ENCODE data around the gene SPEM3. TPM values are rescaled to one million over a fixed set of nuclear protein-coding genes. Genes with fewer than 3 reads are reported as not detected.

SPEM3 gene
- total and polyA plus RNA-seq, 8 donors, result not detected

DNA sequence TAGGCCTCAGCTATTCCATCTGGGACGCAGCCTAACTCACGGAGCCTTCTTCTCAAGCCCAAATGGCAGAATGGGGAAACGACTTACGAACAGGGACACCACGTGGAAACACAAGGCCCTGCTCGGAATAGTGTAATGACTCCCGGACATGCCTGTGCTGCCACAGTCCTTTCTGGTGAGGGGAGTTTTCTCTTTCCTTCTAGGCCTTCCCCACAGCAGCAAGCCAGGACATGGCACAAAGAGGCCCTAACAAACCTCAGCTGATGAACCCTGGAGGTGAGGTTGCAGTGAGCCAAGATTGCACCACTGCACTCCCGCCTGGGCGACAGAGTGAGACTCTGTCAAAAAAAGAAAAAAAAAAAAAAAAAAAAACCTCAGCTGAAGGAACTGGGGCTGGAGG is 35.4 kb downstream of the SPEM3 start:
- peaks cover 0 to 4% (median 3%) of the 10 kb centered on the region in 3 donors for H3K4me1 ChIP-seq
- no peak overlapping the region for H3K27ac ChIP-seq
- peak in 1 of 6 donors; percentile 16 for DNase-seq
- no peak for FAIRE-seq
- intact Hi-C loops (cut with DNase I), result no loop called here
- ATAC-seq, result no peak
- H3K36me3 ChIP-seq, result peaks cover 0 to 25% (median 5%) of the 10 kb centered on the region in 3 donors
- no peak overlapping the region for H3K4me3 ChIP-seq
- H3K9me3 ChIP-seq, result no peaks in the 10 kb centered on the region
- TF ChIP-seq, protein P1, sequence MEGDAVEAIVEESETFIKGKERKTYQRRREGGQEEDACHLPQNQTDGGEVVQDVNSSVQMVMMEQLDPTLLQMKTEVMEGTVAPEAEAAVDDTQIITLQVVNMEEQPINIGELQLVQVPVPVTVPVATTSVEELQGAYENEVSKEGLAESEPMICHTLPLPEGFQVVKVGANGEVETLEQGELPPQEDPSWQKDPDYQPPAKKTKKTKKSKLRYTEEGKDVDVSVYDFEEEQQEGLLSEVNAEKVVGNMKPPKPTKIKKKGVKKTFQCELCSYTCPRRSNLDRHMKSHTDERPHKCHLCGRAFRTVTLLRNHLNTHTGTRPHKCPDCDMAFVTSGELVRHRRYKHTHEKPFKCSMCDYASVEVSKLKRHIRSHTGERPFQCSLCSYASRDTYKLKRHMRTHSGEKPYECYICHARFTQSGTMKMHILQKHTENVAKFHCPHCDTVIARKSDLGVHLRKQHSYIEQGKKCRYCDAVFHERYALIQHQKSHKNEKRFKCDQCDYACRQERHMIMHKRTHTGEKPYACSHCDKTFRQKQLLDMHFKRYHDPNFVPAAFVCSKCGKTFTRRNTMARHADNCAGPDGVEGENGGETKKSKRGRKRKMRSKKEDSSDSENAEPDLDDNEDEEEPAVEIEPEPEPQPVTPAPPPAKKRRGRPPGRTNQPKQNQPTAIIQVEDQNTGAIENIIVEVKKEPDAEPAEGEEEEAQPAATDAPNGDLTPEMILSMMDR (IDR thresholded peaks at IDR 0.05), result no peak
- no peaks in the 10 kb centered on the region for H3K27me3 ChIP-seq
- 91 to 93% methylated on average over 9 of the region's 9 CpGs for WGBS, 2 donors

DNA sequence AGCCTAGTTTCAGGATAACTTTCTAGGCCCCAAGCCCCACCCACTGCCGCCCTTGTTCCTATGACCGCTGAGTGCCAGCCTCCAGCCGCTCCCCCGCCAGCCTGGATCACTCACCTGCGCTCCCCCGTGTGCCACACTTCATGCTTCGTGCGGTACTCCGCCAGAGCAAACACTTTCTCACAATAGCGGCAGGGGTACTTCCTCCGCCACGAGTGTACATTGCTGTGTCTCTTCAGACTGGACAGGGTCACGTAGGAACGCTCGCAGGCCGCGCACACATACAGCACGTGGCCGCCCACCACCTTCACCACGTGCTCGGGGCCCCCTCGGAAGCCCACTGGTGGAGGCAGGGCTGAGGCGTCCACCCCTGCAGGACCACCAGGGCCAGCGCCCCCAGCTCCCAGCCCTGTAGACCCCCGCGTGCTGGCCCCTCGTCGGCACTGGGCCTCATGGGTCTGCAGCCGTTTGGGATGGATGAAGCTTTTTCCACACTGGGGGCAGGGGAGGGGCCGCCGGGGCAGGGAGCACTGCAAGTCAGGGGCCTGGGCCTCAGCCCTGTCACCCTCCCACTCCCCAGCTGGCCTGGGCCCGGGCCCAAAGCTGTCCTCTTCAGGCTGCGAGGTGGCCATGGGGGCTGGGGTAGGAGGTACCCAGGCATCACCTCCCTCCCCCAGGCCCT is 37.1 kb downstream of the SPEM3 start:
- no peaks in the 10 kb centered on the region for H3K27me3 ChIP-seq
- peaks cover 11 to 14% (median 14%) of the 10 kb centered on the region in 3 donors for H3K4me1 ChIP-seq
- DNase-seq (peak in 1 of 6 donors; percentile 74), FAIRE-seq (no peak), ATAC-seq (no peak)
- H3K27ac ChIP-seq, result no peak overlapping the region
- no peaks in the 10 kb centered on the region for H3K9me3 ChIP-seq
- TF ChIP-seq, protein P1 (IDR thresholded peaks at IDR 0.05), result no peak
- 91 to 92% methylated on average over 31 to 33 of the region's 33 CpGs for WGBS, 2 donors
- peaks cover 0 to 25% (median 5%) of the 10 kb centered on the region in 3 donors for H3K36me3 ChIP-seq
- H3K4me3 ChIP-seq, result no peak overlapping the region
- intact Hi-C loops (cut with DNase I), result no loop called here

DNA sequence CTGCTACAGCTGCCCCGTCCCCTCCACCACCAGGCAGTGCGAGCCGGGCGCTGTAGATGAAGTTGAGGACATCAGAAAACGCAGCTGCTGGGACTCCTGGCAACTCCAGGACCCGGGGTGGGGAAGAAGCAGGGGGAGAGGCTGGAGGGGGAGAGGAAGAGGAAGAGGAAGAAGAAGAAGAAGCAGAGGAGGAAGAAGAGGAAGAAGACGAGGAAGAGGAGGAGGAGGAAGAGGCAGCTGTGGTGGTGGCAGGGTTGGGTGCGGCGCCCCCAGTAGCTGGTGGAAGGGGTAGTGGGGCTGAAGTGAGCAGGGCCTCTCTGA is 37.6 kb downstream of the SPEM3 start:
- Histone ChIP-seq H3K27me3 (no peaks in the 10 kb centered on the region), H3K27ac (peak overlapping the region in 2 of 4 donors; percentile 30 to 47), H3K4me1 (peaks cover 17 to 19% (median 18%) of the 10 kb centered on the region in 3 donors), H3K36me3 (peaks cover 0 to 25% (median 5%) of the 10 kb centered on the region in 3 donors), H3K9me3 (no peaks in the 10 kb centered on the region), H3K4me3 (no peak overlapping the region)
- intact Hi-C loops (cut with DNase I), result no loop called here
- DNase-seq (no peak), ATAC-seq (no peak), FAIRE-seq (no peak)
- 89 to 97% methylated on average over 9 of the region's 9 CpGs for WGBS, 2 donors
- TF ChIP-seq, protein P1 (IDR thresholded peaks at IDR 0.05), result no peak

DNA sequence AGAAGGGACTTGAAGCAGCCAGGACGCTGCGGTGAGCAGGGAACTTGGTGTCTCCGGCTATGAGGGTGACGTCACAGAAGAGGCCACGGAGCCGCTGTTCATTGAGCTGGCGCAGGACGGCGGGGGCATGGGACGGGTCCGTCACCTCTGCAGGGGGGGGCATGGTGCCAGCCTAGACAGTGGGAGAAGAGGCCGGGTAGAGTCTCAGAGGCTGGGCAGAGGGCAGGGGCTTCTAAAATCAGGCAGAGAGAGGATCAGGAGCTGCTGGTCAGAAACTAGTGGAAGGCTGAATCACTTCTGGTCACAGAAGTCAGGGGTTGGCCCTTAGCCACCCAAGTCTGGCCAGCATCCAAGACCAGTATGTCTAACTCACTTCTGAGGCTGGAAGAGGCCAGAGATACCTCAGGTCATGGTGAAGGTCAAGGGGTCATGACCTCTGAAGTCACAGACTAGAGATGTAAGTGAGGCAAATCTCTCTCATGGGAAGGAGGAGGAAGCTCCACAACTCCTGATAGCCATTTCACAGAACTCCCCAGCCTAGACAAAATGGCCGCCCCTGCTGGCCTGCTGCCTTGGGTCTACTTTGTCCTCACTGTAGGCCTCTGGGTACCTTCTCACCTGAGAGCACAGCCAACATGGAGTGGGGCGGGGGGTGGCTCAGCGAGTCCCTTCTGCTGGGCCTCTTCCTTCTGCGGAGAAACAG is 38.1 kb downstream of the SPEM3 start:
- DNase-seq (peak in 3 of 6 donors; percentile 67 to 72 (median 70)), FAIRE-seq (no peak), ATAC-seq (peak in 2 of 4 donors; percentile 10 to 46)
- H3K9me3 ChIP-seq, result no peaks in the 10 kb centered on the region
- intact Hi-C loops (cut with DNase I), result no loop called here
- H3K36me3 ChIP-seq, result peaks cover 0 to 25% (median 5%) of the 10 kb centered on the region in 3 donors
- no peak overlapping the region for H3K4me3 ChIP-seq
- peaks cover 19 to 24% (median 22%) of the 10 kb centered on the region in 3 donors for H3K4me1 ChIP-seq
- TF ChIP-seq, protein P1 (IDR thresholded peaks at IDR 0.05), result no peak
- H3K27ac ChIP-seq, result peak overlapping the region in 3 of 4 donors; percentile 3 to 47 (median 30)
- H3K27me3 ChIP-seq, result no peaks in the 10 kb centered on the region
- 84% methylated on average over 16 of the region's 16 CpGs for WGBS, 2 donors
